AG09319 (cell line): ENCODE measurements around the gene TTBK2.

Experiments used
- DNase-seq: peaks from one replicate; pipeline ENCODE4 v3.0.0-alpha.2; 2010; ENCODE audit warnings: low read depth; ENCODE audit errors: extremely low read depth
- CTCF ChIP-seq: IDR thresholded peaks from 2 replicates; pipeline ENCODE4 v1.5.1; 2011; ENCODE audit warnings: low read depth, mild to moderate bottlenecking, inconsistent platforms, low read length, moderate library complexity

The TTBK2 gene

GRCh38 chr15:42800731-42801474 is 119.7 kb downstream of the TTBK2 start:
- peak; percentile 9 for TF ChIP-seq CTCF
- DNase-seq = no peak

DNA sequence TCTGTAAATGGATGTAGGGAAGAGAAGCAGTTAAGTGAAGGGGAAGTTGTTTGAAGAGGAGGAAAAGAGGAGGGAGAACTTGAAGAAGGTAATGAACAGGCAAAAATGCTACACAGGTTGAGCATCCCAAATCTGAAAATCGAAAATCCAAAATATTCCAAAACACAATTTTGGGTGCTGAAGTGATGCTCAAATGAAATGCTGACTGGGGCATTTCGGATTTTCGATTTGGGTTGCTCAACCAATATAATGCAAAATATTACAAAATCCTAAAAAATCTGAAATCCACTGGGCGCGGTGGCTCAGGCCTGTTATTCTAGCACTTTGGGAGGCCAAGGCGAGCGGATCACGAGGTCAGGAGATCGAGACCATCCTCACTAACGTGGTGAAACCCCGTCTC is 121.8 kb downstream of the TTBK2 start:
- no peak for TF ChIP-seq CTCF
- DNase-seq = no peak

GRCh38 chr15:42796955-42797782 is 123.4 kb downstream of the TTBK2 start:
- no peak for DNase-seq
- no peak for TF ChIP-seq CTCF

GRCh38 chr15:42788725-42789124 is 131.9 kb downstream of the TTBK2 start:
- TF ChIP-seq CTCF = no peak
- DNase-seq = no peak

GRCh38 chr15:42786978-42787377 is 133.6 kb downstream of the TTBK2 start:
- no peak for TF ChIP-seq CTCF
- no peak for DNase-seq

DNA sequence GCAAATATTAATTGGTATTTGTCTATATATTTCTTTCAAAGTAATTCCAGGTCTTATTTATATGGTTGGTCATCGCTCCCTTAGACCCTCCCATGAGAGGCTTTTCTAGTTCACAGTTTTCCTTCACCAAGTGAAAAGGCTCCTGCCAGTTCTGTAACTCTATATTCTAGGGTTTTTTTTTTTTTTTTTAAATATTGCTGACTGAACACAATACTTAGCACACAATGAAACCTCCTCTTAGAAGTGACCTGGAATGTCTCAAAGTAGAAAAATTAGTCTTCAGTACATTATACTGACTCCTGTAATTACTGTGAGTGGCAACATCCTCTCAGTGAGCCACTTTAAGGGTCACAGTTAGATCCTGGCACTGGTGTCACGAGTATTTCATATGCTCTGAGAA is 135.0 kb downstream of the TTBK2 start:
- no peak for DNase-seq
- TF ChIP-seq CTCF = no peak

GRCh38 chr15:42784705-42785104 is 135.9 kb downstream of the TTBK2 start:
- TF ChIP-seq CTCF = no peak
- no peak for DNase-seq
